Adrenal gland (tissue), 12 donors: ENCODE data around the gene MRPS25. TPM values are rescaled to one million over a fixed set of nuclear protein-coding genes. Genes with fewer than 3 reads are reported as not detected.
A peak's percentile ranks its signal among the peaks of the same experiment; 100 is the strongest.

Experiments
- DNase-seq, 7 donors: peaks; one replicate each; pipeline ENCODE4 v3.0.0-alpha.2; 2019 to 2020
- H3K27ac ChIP-seq, 5 donors: fragments of 200-600 bp; sonication (generic) in 4 of 5; 1 replicate in 3 of 5; 2 replicates in 2 of 5; pipeline versions ENCODE4 v1.5.1 to v1.8.0; 2016 to 2020; ENCODE audit warnings: mild to moderate bottlenecking in 1 of 5
- H3K27me3 ChIP-seq: fragments of 200-600 bp; 2 replicates; pipeline ENCODE4 v1.8.0; 2021
- H3K36me3 ChIP-seq, 2 donors: fragments of 200-600 bp; replicated peaks in 1 of 2; 1 replicate in 1 of 2; 2 replicates in 1 of 2; pipeline versions ENCODE4 v1.5.1 to v1.8.0; 2018 to 2022
- H3K4me1 ChIP-seq, 2 donors: fragments of 200-600 bp; replicated peaks in 1 of 2; 1 replicate in 1 of 2; 2 replicates in 1 of 2; pipeline versions ENCODE4 v1.5.1 to v1.8.0; 2018 to 2021
- H3K4me3 ChIP-seq, 4 donors: fragments of 200-600 bp; sonication (generic) in 3 of 4; one replicate each; pipeline ENCODE4 v1.5.1; 2016 to 2018
- H3K9me3 ChIP-seq, 3 donors: fragments of 200-600 bp; sonication (generic) in 1 of 3; replicated peaks in 1 of 3; 1 replicate in 2 of 3; 2 replicates in 1 of 3; pipeline versions ENCODE4 v1.5.1 to v1.8.0; 2016 to 2021
- POLR2A ChIP-seq, 2 donors: fragments of 450-650 bp; IDR thresholded peaks; one replicate each; pipeline ENCODE4 v1.6.1; 2017; ENCODE audit warnings: antibody characterized with exemption in 2 of 2, mild to moderate bottlenecking in 2 of 2, moderate library complexity in 1 of 2
- WGBS, 4 donors: extraction: QIAGEN DNeasy Blood & Tissue Kit in 2 of 4; methylation state at CpG; one replicate each; pipeline versions ENCODE4 v1.1.5 to v1.1.7; 2013 to 2017; 5-methylcytosine and 5-hydroxymethylcytosine counted together
- intact Hi-C, 2 donors: fragments of 100-400 bp; cut with DNase I; formaldehyde crosslinking; loops; one replicate each; pipeline versions ENCODE4 v1.14.1 to v1.15.0; 2022 to 2023
- polyA plus RNA-seq, 3 donors: library from polyadenylated mRNA; stranded (reverse); fragments of 200-250 nt in 2 of 3; fragments of 350-450 nt in 1 of 3; fragmentation: Illumina TruSeq in 1 of 3; extraction: RNeasy Lipid Tissue Mini Kit (QIAGEN cat#74804) in 1 of 3; gene quantifications; one replicate each; pipeline ENCODE4 v1.2.3, GENCODE V29; 2013 to 2014
- total RNA-seq, 9 donors: library from RNA; depleted of rRNA in 4 of 9; stranded (reverse); fragments of >200 nt in 4 of 9; fragments of 120-200 nt in 1 of 9; fragmentation: NEBNext Ultra II Directional in 1 of 9; extraction: Animal tissue kit (Norgen Biotek cat#: 25700) in 1 of 9; gene quantifications; one replicate each; pipeline versions ENCODE4 v1.1.0 to v1.2.4, GENCODE V29; 2013 to 2023
- TF ChIP-seq, protein P1 (sequence below), 6 experiments: fragments of 450-650 bp in 4 of 6; fragments of 200-600 bp in 2 of 6; sonication (generic) in 1 of 6; IDR thresholded peaks; 1 replicate in 5 of 6; 2 replicates in 1 of 6; pipeline versions ENCODE4 v1.5.1 to v1.8.0; 2016 to 2021; ENCODE audit warnings: antibody characterized with exemption in 6 of 6, mild to moderate bottlenecking in 2 of 6, moderate library complexity in 1 of 6
- donor health status: healthy with polysubstance abuse.
- donor health status: Bipolar disorder and iron deficiency.
- donor health status: DM: yes; HTN: yes; CAD: no.
- donor health status: DM: no; HTN: no; CAD: no.
- donor health status: DM: no; HTN: no; CAD: no.
- donor health status: DM: yes; HTN: yes; CAD: no.

The MRPS25 gene
- total and polyA plus RNA-seq, 12 donors = 12.9 to 145 (median 46.0) TPM

DNA sequence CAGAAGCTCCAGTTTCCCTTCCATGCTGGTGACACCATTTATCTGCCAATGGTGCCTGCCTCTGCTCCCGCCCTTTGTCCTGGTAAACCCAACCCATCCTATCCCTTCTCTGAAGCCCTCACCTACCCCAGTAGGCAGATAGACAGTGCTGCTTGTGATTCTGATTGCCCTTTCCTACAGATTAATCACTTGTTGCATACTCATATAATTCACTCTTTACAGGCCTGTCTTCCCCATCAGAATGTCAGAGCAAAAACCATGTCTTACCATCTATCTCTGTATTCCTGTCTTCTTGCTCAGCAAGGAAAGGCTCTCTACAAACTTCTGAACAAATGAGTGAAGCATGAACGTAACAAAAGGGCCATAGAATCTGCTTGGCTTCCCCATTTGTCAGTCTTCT, 47.9 kb downstream of the MRPS25 start:
- no peak overlapping the region for H3K4me3 ChIP-seq
- peaks cover 0 to 67% of the 10 kb centered on the region in 2 donors for H3K36me3 ChIP-seq
- WGBS, 4 donors = 95 to 100% (median 98%) methylated on average over 2 of the region's 2 CpGs
- DNase-seq = no peak
- no peak overlapping the region for H3K27ac ChIP-seq
- no peaks in the 10 kb centered on the region for H3K9me3 ChIP-seq
- intact Hi-C loops = loop anchor here in 1 of 2 donors (10.0 kb wide), 1 partner anchor 62 kb away; no protein-coding TSS in a partner anchor
- H3K4me1 ChIP-seq = peaks cover 3 to 9% of the 10 kb centered on the region in 2 donors
- no peaks in the 10 kb centered on the region for H3K27me3 ChIP-seq
- TF ChIP-seq, protein P1, sequence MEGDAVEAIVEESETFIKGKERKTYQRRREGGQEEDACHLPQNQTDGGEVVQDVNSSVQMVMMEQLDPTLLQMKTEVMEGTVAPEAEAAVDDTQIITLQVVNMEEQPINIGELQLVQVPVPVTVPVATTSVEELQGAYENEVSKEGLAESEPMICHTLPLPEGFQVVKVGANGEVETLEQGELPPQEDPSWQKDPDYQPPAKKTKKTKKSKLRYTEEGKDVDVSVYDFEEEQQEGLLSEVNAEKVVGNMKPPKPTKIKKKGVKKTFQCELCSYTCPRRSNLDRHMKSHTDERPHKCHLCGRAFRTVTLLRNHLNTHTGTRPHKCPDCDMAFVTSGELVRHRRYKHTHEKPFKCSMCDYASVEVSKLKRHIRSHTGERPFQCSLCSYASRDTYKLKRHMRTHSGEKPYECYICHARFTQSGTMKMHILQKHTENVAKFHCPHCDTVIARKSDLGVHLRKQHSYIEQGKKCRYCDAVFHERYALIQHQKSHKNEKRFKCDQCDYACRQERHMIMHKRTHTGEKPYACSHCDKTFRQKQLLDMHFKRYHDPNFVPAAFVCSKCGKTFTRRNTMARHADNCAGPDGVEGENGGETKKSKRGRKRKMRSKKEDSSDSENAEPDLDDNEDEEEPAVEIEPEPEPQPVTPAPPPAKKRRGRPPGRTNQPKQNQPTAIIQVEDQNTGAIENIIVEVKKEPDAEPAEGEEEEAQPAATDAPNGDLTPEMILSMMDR (IDR thresholded peaks at IDR 0.05) = no peak
- no peak for TF ChIP-seq POLR2A (IDR thresholded peaks at IDR 0.05)

DNA sequence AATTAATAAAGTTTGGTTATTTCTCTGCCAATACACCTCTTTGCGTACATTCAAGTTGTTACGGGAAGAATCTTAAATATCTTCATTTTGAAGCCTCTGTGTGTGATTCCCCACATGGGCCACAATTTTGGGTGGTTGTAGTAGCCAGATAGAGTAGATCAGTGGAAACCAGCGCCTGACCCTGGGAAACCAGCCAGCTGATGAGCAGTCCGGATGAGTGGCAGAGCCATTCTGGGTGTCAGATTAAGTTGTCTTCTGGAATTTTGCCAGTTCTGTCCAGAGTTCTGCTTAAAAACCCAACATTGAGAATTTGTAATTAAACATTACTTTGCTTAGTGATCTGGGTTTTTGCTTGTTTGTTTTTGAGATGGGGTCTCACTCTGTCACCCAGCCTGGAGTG, 49.7 kb downstream of the MRPS25 start:
- Histone ChIP-seq H3K4me1 (peaks cover 3 to 15% of the 10 kb centered on the region in 2 donors), H3K9me3 (no peaks in the 10 kb centered on the region), H3K27ac (no peak overlapping the region), H3K27me3 (no peaks in the 10 kb centered on the region), H3K4me3 (no peak overlapping the region), H3K36me3 (peaks cover 0 to 54% of the 10 kb centered on the region in 2 donors)
- intact Hi-C loops = loop anchor here in 1 of 2 donors (10.0 kb wide), 1 partner anchor 61 kb away; no protein-coding TSS in a partner anchor
- 67 to 83% (median 70%) methylated on average over 3 to 4 of the region's 4 CpGs for WGBS, 4 donors
- peak; percentile 71 to 88 (median 86) for DNase-seq
- TF ChIP-seq, protein P1 (IDR thresholded peaks at IDR 0.05) = no peak
- TF ChIP-seq POLR2A (IDR thresholded peaks at IDR 0.05) = no peak

DNA sequence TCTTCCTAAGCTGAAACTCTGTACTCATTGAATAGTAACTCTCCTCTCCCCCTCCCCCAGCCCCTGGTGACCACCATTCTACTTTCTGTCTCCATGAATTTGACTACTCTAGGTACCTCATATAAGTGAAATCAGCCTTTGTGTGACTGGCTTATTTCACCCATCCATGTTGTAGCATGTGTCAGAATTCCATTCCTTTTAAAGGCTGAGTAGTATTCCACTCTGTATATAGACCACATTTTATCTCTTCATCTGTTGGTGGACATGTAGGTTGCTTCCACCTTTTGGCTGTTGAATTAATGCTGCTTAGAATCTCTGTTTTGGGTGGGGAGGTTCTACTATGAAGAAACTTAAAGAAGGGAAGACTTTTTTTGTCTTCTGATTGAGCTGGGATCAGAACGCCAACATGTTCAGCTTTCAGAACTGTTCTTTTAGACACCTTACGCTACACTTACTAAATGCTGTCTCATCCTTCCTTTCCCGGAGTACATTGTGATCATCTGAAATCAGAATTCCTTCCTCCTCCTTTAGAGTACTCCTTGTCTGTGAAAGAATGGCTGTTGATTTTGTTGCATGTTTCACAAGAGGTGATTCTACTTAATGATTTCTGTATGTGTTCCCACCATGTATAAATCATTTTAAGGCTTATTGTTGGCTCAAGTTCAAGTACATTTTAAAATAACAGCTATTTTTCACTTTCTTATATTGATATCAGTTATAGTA, 50.3 kb downstream of the MRPS25 start:
- Histone ChIP-seq H3K27me3 (no peaks in the 10 kb centered on the region), H3K27ac (no peak overlapping the region), H3K4me1 (peaks cover 3 to 15% of the 10 kb centered on the region in 2 donors), H3K36me3 (peaks cover 0 to 47% of the 10 kb centered on the region in 2 donors), H3K9me3 (no peaks in the 10 kb centered on the region), H3K4me3 (no peak overlapping the region)
- no peak for TF ChIP-seq POLR2A (IDR thresholded peaks at IDR 0.05)
- TF ChIP-seq, protein P1 (IDR thresholded peaks at IDR 0.05) = no peak
- intact Hi-C loops = loop anchor here in 1 of 2 donors (10.0 kb wide), 1 partner anchor 60 kb away; no protein-coding TSS in a partner anchor
- DNase-seq = no peak
- WGBS, 4 donors = 85 to 92% (median 87%) methylated on average over 3 of the region's 3 CpGs

DNA sequence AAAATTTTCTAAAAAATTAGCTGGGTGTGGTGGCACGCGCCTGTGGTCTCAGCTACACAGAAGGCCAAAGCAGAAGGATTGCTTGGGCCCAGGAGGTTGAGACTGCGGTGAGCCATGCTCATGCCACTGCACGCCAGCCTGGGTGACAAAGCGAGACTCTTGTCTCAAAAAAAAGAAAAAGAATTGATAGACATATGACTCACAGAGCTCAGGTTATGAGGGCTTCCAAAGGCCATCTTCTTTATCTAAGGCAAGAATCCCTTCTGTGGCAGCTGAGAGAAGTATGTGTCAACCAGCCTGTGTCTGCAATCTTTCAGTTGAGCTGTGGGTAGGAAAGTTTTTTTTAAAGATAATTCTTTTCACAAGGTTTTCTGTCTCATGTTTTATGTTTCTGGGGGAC, 53.9 kb downstream of the MRPS25 start:
- intact Hi-C loops = loop anchor here in 1 of 2 donors (10.0 kb wide), 1 partner anchor 56 kb away; no protein-coding TSS in a partner anchor
- WGBS, 4 donors = 69 to 77% (median 75%) methylated on average over 5 of the region's 5 CpGs

More for the DNA sequence above, 53.9 kb downstream of the MRPS25 start:
- H3K36me3 ChIP-seq = peaks cover 0 to 18% of the 10 kb centered on the region in 2 donors
- H3K4me1 ChIP-seq = peaks cover 6 to 26% of the 10 kb centered on the region in 2 donors
- peak in 4 of 7 donors; percentile 32 to 50 (median 45) for DNase-seq
- no peak overlapping the region for H3K27ac ChIP-seq
- H3K4me3 ChIP-seq = no peak overlapping the region
- TF ChIP-seq POLR2A (IDR thresholded peaks at IDR 0.05) = no peak
- TF ChIP-seq, protein P1 (IDR thresholded peaks at IDR 0.05) = no peak
- H3K27me3 ChIP-seq = no peaks in the 10 kb centered on the region
- no peaks in the 10 kb centered on the region for H3K9me3 ChIP-seq
